NCI-H2171 (cell line): ENCODE data around the gene ITGAD.
"Not testable (repeated sequence)": the region's sequence is repeated elsewhere in the genome, so short reads cannot be mapped to it uniquely, and the experiment has no call there.

Experiments
- DNase-seq: peaks from one replicate; lab custom pipeline; 2025; lab: John Stamatoyannopoulos, UW

Gene ITGAD

DNA sequence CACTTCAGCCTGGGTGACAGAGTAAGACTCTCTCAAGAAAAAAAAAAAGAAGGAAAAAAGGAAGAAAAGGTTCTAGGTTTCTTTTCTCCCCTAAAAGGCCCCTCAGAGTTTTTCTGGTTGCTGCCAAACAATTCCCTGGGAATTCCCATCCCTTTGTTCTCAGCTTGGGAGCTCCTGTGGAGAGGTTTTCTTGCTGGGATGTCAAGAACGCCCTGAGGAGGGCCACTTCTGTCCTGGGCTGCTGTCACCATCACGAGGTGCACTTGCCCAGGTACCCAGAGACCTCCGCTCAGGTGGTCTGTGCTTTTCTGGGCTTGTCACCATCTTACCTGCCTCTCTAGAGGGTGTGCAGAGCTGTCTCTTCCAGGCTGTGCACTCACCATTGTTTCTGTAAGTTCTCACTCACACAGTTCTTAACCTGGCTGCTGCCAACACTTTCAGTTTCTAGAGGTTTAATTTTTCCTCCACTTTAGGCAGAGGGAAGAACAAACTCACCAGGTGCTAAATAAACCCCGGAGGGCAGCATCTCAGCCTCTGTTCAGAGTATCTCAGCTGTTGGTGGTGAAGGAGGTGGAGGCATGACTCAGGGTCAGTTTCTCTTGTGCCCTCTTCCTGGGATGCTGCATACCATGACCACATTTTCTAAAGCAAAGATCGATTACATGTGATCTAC, 37.4 kb downstream of the ITGAD start:
- no peak for DNase-seq

DNA sequence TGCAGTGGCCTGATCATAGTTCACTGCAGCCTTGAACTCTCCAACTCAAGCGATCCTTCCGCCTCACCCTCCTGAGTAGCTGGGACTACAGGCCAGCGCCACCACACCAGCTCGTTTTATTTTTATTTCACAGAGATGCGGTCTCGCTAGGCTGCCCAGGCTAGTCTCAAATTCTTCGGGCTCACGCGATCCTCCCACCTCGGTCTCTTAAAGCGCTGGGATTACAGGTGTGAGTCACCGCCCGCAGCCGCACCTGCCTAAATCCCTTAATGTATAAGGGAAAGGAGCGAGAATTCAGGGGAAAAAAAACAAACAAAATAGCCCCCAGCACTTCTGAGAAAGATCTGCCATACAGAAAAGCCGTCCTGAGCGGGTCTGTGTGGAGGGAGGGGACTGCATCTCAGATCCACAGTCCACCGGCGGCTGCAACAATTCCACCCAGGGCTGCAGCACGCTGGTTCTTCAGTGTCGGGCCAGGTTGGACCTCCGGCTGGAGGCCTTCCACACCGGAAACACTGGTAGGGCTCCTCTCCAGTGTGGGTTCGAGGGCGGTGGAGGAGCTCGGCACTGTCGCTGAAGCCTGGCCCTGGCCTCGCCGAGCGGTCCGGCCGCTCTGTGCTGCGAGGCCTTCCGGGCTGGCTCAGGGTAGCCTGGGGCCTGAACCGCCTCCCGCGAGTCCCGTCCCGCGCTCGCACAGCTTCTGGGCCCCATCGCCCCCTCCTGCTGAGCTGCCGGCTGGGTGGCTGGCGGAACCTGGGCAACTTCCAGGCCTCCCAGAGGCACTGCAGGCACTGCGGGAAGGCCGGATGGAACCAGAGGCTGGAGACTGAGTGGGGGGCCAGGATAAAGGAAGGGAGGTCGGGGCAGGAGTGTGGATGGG, 42.4 kb downstream of the ITGAD start:
- DNase-seq = no peak

DNA sequence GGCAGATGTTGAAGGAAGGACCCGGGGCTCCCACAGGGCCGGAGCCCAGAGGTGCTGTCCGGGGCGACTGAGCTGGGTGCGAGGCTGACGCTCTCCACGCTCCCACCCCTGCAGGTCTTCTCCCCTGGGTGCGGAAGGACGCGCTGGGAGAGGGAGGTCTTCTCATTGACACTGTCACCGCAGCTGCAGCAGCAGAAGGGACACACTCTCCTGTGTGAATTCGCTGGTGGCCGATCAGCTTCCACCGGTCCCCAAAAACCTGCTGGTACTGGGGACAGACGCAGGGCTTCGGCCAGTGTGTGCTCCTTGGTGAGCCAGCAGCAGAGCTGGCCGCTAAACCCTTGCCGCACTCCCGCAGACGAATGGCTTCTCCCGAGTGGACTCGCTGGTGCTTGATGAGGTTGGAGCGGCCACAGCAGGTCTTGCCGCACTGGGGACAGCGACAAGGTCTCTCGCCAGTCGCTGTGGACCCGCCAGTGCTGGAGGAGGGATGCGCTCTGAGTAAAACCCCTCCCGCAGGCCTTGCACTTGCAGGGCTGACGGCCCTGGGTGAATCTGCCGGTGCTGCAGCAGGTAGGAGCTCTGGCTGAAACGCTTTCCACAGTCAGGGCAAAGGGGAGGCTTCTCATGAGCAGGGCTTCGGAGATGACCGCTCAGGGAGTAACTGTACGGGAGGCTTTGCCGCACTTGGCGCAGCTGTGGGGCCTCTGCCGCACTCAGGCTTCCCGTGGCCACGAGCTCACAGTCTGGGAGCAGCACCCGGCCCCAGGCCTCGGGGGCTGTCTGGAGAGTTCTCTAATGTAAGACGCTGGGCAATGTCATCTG, 43.3 kb downstream of the ITGAD start:
- no peak for DNase-seq

- no peak for DNase-seq
Observed at GRCh38 chr16:31438414-31438813, 45.3 kb downstream of the ITGAD start.

GRCh38 chr16:31439023-31439422, 45.9 kb downstream of the ITGAD start:
- not testable (repeated sequence) for DNase-seq

DNA sequence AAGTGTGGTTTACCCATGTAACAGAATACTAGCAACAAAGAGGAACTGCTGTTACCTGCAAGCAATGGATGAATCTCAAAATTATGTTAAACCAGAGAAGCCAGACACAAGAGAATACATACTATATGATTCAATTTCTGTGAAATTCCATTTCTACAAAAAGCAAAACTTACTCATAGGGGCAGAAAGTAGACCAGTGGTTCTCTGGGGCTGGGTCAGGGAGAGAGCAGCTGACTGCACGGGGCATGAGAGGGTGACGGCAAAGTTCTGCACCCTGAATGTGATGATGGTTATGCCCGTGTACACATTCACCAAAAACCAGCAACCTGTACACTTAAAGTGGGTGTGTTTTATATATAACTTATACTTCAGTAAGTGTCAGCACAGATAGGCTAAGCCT, 46.4 kb downstream of the ITGAD start:
- no peak for DNase-seq

GRCh38 chr16:31440516-31441184, 47.5 kb downstream of the ITGAD start:
- DNase-seq = no peak

DNA sequence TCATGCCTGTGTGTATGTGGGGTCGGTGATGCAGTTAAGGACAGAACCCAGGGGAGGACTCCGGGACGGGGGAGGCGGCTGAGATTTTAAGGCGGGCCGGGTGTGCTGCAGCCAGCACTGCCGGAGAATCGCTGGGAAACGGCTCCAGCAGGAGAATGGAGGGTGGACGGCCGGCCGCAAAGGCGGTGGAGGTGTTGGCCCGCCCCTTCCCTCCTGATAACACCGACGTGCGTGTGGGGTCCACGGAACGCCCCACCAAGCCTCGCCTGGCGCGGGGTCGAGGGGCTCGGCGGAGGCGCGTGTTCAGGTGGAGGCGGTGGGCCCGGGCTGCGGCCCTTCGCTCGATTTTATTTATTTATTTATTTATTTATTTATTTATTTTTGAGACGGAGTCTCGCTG, 48.8 kb downstream of the ITGAD start:
- DNase-seq = no peak

- not testable (repeated sequence) for DNase-seq
Observed at GRCh38 chr16:31445931-31446330, 52.8 kb downstream of the ITGAD start.

DNA sequence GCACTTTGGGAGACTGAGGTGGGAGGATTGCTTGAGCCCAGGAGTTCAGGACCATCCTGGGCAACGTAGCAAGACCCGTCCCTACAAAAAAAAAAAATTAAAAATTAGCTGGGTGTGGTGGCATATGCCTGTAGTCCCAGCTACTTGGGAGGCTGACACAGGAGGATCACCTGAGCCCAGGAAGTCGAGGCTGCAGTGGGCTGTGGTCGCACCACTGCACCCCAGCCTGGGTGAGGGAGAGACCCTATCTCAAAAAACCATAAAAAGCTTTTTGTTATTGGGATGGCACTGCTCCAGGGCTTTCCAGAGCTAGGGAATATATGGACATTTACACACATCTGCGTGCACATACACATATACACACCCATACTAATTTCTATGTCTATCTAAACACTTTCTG, 58.1 kb downstream of the ITGAD start:
- no peak for DNase-seq

DNA sequence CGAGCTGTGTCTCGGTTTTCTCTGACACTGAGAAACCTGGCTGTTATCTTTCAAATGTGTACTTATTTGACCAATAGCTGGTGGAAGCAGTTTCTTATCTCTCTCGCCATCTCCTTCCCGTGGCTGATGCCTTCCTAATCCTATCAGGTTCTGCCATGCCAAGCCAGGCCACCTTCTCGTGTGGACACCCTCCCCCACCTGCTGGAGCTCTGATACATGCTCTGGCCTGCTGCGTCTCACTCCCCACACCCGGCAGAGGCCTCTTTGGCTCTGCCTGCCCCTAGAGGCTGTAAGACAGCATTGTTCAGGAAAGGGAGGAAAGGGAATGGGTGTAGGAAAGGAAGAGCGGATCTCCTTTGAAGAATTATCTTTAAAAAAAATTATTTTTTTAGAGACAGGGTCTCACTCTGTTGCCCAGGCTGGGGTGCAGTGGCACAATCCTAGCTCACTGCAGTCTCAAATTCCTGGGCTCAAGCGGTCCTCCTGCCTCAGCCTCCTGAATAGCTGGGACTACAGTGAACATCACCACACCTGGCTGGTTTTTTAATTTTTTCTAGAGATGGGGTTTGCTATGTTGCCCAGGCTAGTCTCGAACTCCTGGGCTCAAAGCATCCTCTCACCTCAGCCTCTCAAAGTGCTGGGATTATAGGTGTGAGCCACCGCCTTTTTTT, 58.7 kb downstream of the ITGAD start:
- peak; percentile 41 for DNase-seq

- no peak for DNase-seq
Observed at GRCh38 chr16:31452631-31453106, 59.5 kb downstream of the ITGAD start.

DNA sequence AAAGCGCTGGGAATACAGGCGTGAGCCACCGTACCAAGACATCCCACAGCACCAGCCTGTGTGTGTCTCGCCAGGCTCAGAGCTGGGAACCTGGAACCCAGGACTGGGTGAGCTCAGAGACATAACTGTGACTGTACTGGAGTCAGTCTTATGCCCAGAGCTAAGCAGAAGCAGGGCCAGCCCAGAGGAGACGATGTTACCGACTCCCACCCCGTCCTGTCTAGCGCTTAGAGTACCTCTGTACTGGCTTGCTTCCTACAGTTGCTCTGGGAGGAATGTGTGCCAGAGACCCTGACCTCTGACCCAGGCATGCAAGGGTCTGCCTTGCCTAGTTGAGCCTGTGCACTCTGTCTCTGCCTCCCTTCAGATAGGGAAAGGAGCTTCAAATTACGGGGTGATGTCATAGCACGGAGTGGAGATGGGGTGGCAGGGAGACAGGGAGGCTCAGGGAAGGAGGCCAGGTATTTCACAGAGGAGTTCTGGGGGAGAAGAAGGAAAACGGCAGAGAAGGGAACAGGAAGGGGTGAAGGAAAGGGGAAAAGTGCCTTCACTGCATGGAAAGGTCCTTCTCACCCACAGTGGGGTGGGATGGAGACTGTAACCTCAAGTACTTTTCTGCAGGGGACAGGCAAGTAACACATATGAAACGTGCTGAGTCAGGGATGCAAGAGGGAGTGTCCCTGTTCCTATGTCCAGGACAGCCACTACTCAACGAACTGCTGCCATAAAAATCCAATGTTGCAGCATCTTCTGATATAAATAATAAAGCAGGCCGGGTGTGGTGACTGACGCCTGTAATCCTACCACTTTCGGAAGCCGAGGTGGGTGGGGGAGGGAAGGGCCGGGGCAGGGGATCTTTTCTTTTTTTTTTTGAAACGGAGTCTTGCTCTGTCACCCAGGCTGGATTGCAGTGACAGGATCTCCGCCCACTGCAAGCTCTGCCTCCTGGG, 60.4 kb downstream of the ITGAD start:
- DNase-seq = peak; percentile 3

DNA sequence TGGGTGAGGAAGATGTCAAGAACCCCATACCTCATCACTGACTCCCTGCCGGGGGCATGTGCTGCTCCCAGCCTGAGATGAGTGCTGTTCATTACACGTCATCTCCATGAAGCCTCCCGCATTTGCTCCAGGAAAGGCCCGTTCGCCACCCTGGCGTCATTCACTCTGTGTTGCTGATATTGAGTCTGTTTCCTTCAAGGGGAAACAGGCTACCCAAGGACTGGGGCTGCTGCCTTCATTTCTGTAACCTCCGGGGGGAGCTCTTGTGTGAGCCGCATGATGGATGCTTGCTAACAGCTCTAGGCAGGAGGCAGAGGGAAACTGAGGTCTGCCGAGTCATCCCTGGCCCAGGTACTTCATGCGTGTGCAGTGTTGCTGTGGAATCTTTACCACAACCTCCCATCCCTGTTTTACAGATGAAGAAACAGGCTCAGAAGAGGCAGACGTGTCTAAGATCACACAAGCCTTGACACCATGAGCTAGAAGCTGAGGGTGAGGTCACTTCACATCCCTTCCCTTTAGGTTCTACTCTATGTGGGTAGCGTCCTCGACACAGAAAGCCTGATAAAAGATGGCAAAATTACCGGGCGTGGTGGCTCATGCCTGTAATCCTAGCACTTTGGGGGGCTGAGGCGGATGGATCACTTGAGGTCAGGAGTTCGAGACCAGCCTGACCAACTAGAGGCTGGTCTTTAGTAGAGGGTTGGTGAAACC, 62.6 kb downstream of the ITGAD start:
- DNase-seq = no peak

DNA sequence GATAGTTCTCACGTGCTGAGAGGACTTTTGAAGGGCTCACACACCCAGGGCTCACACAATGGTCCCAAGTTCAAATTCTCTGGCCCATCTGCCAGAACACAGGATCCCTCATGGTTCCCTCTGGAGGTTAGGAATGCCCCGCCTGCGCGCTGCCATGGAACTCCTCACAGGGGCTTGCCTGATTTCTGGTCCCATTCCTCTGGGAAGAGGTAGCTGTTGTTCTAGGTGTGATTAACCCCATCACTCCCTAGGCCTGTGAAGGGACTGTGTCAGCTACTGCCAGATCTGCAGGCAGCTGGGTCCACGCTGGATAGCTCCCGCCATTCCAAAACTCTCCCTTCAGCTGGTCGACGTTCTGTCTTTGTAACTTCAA, 63.8 kb downstream of the ITGAD start:
- DNase-seq = no peak

DNA sequence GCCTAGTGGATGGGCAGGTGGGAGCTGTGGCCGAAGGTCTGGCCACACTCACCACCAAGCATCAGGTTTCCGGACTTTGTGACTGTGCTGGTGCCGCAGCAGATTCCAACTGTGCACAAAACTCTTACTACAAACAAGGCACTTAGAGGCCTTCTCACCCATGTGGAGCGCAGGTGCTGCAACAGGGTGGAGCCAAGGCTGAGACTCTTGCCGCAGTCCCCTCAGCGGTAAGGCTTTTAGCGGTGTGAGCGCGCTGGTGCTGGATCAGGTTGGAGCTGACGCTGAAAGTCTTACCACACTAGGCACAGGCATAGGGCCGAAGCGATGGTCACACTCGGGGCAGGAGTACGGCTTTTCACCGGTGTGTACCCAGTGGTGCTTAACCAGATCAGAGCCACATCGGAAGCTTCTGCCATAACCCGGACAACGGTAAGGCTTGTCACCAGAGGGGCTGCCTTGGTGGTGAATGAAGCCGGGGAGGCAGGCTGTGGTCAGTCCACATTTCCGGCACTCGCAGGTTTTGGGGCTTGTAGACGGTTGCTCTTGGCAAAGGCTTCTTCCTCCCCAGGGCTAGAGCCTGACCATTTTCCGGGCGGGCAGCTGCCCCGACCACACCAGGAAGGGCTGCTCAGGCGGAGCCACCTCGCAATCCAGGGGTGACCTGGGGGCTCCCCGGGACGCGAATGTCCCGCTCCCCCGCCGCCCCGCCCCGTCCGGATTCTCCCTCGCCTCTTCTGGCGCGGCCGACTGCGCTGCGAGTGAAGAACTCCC, 65.1 kb downstream of the ITGAD start:
- peak; percentile 29 for DNase-seq

- DNase-seq = peak; percentile 96
Observed at GRCh38 chr16:31458844-31459686, 65.9 kb downstream of the ITGAD start, which contains the start of gene ARMC5. TSS of gene ARMC5 (plus strand) at chr16:31459501. CDS start at chr16:31459525, 24 bp downstream.
